Measurements from ENCODE around the gene DRC7.
"Not testable (repeated sequence)": the region's sequence is repeated elsewhere in the genome, so short reads cannot be mapped to it uniquely, and the experiment has no call there.

Gene DRC7

DNA sequence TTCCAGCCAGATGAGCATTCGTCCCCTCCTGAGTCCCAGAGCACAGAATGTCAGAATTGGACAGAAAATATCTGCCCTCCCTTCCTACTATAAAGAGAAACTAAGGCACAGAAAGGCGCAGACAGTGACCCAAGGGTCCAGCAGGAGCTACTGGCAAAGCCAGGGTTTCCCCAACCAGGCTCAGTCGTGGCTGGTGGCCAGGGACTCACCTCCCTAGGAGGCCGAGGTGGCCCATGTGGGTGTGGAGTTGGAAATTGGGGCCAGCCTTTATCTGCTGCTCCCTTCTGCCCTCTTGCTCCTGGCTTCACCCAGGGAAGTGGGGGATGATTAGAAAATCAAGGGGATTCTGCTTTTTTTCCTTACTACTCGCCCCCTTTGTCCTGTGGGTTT, 1.1 kb downstream of the DRC7 start:
- no peak for DNase-seq

DNA sequence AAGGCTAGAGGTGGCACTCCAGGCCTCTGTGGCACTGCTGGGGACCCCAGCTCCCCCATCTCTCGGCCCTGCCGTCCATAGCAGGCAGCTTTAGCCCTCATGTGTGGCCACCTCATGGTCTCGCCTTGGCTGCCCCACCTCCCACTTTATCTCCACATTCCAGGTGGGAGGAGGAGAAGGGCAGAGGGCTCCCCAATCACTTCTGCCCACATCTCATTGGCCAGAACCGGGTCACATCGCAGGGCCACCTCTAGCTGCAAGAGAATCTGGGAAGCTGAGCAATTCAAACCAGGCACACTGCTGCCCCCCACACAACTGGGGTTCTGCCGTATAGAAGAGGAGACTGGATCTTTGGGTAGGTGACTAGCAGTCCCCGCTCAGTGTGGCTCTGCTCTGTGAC, 1.6 kb downstream of the DRC7 start:
- no peak for DNase-seq

DNA sequence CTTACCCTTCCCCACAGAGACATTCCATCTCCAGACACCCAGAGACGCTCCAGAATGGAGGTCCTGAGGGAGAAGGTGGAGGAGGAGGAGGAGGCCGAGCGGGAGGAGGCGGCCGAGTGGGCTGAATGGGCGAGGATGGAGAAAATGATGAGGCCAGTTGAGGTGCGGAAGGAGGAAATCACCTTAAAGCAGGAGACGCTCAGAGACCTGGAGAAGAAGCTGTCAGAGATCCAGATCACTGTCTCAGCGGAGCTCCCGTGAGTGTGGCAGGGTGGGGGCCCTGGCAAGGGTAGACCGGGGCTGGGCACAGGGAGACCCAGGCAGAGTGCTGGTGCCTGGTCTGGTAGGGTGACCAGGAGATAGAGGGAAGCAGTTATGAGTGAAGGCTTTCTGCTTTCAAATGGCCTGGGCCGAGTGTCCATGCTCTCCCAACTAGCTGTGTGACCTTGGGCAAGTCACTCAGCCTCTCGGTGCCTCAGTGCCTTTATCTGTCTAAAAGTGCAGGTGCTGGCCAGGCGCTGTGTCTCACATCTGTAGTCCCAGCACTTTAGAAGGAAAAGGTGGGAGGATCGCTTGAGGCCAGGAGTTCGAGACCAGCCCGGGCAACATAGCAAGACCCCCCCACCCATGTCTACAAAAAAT, 3.4 kb downstream of the DRC7 start:
- no peak for DNase-seq

DNA sequence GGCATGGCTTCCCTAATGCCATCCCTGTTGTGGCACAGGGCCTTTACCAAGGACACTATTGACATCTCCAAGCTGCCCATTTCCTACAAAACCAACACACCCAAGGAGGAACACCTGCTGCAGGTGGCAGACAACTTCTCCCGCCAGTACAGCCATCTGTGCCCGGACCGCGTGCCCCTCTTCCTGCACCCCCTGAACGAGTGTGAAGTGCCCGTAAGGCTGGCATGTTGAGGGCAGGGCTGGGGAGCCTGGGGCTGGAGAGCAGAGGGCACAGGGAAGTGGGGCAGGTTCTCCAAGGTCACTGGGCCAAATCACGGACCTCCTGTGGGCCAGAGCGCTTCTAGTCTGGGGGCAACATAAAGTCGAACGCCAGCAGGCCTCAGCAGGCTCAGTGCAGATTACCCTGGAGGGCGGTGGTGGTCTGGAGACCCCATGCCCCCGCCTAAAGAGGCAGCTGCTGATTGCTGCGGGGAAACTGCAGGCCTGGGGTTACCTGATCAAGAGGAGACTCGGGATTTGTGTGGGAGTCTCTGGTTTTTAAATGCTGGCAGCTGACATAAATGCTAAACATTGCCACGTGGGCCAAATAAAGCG, 4.3 kb downstream of the DRC7 start:
- no peak for DNase-seq

DNA sequence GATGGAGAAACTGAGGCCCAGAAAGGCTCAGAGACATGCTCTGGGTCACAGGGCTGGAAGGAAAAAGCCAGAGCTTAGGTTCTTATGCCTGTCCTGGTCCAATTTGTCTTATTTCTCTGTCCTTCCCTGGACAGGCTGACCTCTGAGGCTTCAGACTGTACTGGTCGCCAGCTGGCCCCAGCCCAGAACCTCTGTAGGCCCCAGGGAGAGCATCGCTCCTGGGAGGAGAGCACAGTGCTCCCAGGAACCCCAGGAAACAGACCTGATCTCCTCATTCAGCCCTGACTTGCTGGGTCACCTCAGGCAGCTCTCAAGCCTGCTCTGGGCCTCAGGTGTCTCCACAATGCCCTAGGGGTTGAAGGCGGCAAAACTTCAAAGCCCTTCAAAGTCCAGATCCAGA, 4.9 kb downstream of the DRC7 start:
- no peak for DNase-seq

DNA sequence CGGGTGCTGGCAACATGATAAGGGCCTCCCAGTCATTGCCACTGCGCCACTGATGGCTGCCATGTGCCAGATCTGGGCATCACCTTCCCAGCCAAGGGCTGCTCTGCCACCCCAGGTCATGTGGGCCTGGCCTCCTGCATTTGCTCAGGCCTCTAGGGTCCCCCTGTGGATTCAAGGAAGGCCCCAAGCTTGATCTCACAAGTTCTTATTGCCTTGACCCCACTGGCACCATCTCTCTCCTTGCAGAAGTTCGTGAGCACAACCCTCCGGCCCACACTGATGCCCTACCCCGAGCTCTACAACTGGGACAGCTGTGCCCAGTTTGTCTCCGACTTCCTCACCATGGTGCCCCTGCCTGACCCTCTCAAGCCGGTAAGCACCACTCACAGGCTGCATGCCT, 5.3 kb downstream of the DRC7 start:
- DNase-seq = no peak

DNA sequence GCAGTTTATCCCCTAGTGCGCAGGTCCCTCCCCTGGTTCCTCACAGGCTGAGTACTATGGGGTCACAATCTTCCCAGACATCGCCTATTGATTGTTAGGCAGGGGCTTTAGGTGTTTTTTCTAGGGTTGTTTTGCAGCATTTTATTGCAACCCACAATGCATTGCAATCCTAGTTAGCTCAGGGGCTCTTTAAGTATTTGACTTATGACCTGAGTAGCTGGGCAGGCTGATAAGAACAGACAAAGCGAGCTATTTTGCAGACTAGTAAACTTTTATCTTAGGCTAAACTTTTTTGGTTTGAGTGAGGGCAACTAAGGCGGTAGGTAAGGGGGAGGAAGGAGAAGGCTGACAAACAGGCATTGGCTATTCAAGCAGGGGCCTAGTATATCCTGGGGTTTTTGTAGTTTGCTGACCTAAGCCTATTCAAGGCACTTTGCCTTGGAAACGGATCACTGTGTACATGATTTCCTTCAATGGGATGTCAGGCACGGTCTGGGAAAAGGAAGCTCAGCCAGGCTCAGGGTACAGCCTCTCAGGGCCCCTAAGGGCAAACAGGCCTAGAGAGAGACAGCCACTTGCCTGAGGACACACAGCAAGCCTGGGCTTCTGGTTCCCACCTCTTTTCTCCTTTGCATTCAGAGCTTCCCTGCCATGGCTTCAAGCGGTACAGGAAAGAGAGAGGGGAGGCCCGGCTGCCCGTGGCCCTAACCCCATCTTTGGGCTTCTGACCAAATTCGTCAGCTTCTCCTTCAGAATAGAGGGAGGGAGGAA, 6.4 kb downstream of the DRC7 start:
- no peak for DNase-seq

DNA sequence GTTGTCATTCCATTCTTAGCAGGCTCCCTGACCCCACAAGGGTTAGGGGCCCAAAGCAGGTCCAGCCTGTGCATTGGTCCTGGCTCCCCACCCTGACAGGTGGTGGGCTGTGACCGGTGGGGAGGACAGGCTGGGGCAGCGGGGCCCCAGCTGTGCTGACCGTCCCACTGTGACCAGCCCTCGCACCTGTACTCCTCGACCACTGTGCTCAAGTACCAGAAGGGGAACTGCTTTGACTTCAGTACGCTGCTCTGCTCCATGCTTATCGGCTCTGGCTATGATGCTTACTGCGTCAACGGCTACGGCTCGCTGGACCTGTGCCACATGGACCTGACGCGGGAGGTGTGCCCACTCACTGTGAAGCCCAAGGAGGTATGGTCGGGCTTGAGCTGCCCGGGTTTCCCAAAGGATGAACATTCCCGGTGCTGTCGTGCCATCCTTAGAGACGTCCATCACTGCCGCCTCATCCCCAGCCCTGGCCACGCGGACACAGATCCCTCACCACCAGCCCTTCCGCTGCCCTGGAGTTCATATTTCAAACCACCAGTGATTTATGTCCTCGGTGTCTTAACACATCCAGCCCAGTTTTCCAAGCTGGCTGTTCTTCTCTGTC, 7.3 kb downstream of the DRC7 start:
- no peak for DNase-seq

DNA sequence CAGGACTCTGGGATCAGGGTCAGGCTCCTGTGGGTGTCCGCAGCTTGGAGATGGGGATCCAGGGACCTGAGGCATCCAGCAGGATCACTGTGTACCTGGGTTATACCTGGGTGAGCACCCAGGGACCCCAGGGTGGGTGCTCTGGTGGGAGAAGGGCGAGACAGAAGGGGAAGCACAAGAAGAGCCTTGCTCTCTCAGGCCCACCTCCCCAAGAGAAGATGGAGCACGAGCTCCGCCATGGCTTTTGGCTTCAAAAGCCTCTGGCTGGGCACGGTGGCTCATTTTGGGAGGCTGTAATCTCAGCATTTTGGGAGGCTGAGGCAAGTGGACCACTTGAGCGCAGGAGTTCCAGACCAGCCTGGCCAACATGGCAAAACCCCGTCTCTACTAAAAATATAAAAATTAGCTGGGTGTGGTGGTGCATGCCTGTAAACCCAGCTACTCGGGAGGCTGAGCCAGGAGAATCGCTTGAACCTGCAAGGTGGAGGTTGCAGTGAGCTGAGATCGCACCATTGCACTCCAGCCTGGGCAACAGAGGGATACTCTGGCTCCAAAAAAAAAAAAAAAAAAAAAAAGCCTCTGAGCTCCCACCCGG, 8.9 kb downstream of the DRC7 start:
- DNase-seq = no peak

DNA sequence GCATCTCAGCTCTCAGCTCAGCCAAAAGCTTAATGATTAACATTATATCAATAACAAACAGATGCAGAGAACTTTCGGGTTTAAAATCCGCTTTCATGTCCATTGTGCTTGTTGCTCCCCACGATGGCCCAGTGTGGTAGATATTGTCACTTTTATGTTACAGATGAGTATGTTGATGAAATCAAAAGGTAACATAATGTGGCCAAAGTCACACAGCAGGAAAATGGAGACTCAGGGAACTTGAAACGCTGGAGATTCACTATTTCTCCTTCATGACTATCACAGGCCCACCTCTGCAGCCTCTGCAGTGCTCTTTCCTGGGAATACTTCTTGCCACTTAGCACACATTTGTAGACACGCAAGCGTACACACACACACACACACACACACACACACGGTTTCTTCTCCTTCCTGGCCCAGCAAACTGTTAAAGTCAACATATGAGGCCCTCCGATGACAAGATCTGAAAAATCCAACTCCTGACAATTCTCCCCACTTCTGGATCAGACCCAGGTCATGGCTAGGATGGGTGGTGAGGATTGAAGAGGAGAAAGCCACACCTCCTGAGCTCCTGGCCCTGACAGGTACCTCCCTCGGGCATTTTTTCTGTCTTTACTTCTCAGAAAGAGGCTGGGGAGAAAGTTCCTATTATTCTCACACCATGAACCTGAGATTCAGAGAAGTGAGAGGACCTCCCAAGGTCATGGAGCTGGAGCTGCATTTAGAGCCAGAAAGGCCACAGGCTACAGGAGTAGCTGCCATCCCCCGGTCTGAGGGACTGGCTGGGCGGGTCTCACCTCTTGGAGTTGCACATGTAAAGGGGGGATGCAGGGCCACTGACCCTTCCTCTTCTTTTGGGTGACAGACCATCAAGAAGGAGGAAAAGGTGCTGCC, 9.7 kb downstream of the DRC7 start:
- DNase-seq = no peak

DNA sequence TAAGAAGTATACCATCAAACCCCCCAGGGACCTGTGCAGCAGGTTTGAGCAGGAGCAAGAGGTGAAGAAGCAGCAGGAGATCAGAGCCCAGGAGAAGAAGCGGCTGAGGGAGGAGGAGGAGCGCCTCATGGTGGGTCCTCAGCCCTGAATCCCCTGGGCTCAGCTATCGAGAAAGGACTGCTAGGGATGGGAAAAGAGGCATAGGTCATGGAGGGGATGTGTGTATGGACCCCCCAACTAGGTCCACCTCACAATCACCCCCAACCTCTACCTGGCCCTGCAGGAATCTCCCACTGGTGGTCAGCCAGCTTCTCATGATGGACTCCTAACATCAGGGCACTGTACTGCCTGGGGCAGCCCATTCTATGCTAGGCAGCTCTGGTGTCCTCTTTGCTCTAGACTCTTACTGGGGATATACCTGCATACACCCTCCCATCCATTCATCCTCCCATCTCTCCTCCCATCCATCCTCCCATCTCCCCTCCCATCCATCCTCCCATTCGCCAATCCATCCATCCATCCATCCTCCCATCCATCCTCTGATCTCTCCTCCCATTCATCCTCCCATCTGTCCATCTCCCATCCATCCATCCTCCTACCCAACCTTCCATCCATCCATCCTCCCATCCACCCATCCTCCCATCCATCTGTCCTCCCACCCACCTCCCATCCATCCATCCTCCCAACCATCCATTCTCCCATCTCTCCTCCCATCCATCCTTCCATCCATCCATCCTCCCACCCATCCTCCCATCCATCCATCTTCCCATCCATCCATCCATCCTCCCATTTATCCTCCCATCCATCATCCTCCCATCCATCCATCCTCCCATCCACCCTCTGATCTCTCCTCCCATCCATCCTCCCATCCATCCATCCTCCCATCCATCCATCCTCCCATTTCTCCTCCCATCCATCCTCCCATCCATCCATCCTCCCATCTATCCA, 10.6 kb downstream of the DRC7 start:
- no peak for DNase-seq

DNA sequence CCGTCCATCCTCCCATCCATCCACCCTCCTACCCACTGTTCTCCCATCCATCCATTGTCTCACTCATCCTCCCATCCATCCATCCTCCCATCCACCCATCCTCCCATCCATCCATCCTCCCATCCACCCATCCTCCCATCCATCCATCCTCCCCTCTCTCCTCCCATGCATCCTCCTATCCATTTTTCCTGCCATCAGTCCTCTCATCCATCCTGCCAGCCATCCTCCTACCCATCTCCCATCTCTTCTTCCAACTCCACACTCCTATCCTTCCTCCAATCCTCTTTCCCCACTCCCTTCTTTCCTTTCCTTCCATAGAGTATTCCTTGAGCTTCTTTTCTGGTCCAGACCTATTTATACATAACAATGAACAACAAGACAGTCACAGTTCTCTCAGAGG, 12.1 kb downstream of the DRC7 start:
- no peak for DNase-seq

DNA sequence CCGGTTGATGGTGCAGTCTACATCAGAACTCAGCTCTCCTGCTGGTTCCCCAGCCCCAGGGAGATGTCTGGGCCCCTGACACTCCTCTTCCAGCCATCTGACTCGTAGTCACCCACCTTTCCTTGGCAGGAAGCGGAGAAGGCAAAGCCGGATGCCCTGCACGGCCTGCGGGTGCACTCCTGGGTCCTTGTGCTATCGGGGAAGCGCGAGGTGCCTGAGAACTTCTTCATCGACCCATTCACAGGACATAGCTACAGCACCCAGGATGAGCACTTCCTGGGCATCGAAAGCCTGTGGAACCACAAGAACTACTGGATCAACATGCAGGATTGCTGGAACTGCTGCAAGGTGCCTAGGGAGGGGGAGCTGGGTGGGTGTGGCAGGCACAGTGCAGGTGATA, 12.7 kb downstream of the DRC7 start:
- no peak for DNase-seq

DNA sequence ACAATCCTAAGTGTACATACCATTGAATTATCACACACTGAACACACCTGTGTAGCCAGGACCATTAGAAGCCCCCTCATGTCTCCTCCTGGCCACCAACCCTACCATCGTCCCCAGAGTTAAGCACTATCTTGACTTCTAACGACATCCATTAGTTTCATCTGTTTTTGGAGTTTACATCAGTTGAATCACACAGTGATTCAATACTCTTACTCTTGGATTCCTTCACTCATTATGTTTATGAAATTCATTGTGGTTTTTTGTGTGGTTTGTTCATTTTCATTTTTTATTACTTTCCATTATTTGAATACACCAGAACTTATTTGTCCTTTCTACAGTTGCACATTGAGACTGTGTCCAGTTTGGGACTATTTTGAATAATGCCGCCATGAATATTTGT, 13.6 kb downstream of the DRC7 start:
- no peak for DNase-seq

DNA sequence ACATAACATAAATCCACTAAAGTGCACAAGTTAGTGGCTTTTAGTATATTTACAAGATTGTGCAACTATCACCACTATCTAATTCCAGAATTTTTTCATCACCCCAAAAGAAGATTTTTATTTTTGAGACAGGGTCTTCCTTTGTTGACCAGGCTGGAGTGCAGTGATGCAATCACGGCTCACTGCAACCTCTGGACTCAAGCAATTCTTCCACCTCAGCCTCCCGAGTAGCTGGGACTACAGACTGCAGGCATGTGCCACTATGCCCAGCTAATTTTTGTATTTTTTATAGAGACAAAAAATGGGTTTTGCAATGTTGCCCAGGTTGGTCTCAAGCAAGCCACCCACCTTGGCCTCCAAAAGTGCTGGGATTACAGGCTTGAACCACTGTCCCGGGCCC, 15.1 kb downstream of the DRC7 start:
- no peak for DNase-seq

DNA sequence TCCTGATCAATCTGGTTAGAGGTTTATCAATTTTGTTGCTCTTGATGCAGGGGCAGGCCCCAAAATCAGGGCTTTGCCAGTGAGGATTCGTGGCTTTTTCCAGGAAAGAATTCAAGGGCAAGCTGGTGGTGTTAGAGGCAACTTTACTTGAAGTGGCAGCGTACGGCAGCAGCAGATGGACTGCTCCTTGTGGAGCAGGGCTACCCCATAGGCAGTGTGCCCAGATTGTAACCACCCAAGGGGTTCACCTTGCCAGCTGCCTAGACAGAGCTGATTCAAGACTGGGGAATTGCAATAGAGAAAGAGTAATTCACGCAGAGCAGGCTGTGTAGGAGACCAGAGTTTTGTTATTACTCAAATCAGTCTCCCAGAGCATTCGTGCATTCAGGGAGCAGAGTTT, 16.7 kb downstream of the DRC7 start:
- no peak for DNase-seq

DNA sequence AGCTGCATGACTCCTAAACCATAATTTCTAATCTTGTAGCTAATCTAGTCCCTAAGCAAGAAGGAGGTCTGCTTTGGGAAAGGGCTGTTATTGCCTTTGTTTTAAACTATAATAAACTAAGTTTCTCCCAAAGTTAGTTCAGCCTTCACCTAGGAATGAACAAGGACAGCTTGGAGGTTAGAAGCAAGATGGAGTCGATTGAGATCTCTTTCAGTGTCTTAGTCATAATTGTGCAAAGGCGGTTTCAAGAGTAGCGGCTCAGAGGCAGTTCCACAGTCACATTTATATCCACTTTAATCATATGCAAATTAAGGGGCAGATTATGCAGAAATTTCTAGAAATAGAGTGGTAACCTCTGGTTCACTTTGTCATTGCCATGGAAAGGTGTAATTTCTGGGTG, 17.4 kb downstream of the DRC7 start:
- DNase-seq = no peak

DNA sequence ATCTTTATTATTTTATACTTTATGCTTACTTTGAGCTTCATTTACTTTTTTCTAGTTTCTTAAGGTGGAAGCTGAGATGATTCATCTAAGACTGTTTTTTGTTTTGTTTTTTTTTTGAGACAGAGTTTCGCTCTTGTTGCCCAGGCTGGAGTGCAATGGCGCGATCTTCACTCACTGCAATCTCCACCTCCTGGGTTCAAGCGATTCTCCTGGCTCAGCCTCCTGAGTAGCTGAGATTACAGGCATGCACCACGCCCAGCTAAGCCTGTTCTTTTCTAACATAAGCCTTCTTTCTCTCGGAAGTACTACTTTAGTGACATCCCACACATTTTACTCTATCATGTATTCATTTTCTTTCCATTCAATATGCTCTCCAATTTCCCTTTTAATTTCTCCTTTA, 18.0 kb downstream of the DRC7 start:
- not testable (repeated sequence) for DNase-seq

DNA sequence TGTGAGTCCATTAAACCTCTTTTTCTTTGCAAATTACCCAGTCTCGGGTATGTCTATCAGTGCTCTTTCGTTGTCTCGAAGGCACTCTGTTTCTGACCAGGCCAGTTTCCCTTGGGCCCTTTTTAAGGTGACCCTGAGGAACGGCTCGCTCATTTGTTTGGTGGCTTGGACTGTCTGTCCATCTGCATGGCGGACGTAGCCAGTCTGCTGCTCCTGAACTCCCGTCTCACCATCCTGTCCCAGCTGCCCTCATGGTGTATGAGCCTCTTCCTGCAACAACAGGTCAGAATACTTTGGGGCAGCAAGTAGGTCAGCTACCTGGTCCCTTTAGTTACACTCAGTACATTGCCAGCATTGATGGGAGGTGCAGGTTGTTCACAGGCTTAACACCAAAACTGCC, 19.0 kb downstream of the DRC7 start:
- no peak for DNase-seq

DNA sequence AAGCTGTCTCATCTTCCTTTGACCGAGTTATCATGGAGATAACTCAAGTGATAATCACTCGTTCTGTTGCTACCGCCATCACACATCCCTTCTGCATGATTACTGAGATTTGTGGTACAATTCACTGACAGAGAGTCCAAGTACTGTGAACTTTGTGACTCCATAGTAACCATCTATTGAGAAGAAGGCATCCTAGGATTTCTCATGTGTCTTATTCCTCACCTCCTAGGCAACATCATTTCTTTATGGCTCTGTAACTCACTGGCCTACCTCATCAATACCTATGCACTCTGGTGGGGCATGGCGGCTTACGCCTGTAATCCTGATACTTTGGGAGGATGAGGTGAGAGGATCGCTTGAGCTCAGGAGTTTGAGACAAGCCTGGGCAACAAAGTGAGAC, 19.4 kb downstream of the DRC7 start:
- no peak for DNase-seq

DNA sequence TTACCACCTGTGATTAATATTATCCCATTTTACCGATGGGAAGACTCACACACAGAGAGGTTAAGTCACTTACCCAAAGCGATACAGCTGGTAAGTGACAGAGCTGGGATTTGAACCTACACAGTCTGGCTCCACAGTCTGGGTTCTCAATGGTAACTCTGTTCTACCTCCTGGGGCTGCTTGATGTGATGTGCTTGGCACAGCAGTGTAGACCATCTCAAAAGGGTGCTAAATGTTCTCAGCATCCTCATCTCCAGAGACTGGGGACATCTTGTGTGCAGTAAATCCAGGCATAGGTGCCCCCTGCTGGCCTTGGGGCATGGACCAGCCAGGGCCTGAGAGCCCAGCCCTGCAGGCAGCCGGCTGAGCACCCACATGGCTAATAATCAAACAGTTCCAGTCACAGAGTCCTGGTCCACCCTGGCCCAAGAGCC, 25.6 kb downstream of the DRC7 start:
- peak; percentile 17 for DNase-seq
